ENCODE measurements around the gene ACTL7A. TPM values are rescaled to one million over a fixed set of nuclear protein-coding genes. Genes with fewer than 3 reads are reported as not detected.
"Not testable (repeated sequence)": the region's sequence is repeated elsewhere in the genome, so short reads cannot be mapped to it uniquely, and the experiment has no call there.

ACTL7A gene
- total and polyA plus RNA-seq, 9 of the 15 experiments (the other 6 are each of a cell fraction or from before 2014, with no cell fraction given): not detected

DNA sequence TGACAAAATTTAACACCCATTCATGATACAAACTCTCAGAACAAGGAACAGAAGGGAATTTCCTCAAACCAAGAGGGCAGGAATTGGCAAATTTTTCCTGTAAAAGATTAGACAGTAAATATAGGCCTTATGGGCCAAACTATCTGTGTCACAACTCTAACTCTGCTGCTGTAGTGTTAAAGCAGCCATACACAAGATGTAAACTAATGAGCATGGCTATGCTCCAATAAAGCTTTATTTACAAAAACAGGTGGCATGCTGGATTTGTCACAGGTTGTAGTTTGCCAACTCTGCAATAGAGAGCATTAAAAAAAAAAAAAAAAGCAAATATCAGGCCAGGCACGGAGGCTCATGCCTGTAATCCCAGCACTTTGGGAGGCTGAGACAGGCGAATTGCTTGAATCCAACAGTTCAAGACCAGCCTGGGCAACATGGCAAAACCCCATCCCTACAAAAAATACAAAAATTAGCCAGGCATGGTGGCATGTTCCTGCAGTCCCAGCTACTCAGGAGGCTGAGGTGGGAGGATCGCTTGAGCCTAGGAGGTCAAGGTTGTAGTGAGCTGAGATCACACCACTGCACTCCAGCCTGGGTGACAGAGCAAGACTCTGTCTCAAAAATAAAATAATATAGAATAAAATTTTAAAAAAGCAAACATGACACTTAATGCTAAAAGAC, 24.7 kb downstream of the ACTL7A start:
- H3K9ac ChIP-seq (ENCODE audit: insufficient read depth in 1 of 2, low read depth in 2 of 2, low read length in 2 of 2); ATAC-seq; H3K4me2 ChIP-seq (ENCODE audit: insufficient read depth, low read length); FAIRE-seq; H2AFZ ChIP-seq (ENCODE audit: low read depth, low read length); H3K27me3 ChIP-seq (ENCODE audit: control insufficient read depth in 2 of 2, insufficient read depth in 2 of 2, low read length in 2 of 2); BruUV-seq (replicated peaks); H3K79me2 ChIP-seq (ENCODE audit: control insufficient read depth, insufficient read depth, low read length); H3K4me3 ChIP-seq; DNase-seq (ENCODE audit: extremely low read depth in 1 of 4, low spot score in 3 of 4); H3K9me3 ChIP-seq (replicated peaks; ENCODE audit: control insufficient read depth, insufficient read depth, low read depth, low read length); H4K20me1 ChIP-seq (replicated peaks; ENCODE audit: control insufficient read depth, insufficient read depth, low read length); H3K4me1 ChIP-seq (replicated peaks in 1 of 2; ENCODE audit: control insufficient read depth in 2 of 2, insufficient read depth in 2 of 2, low read length in 2 of 2); in situ Hi-C loops (cut with MboI); CTCF ChIA-PET (ENCODE audit: low intra/inter-chr PET ratio); H3K9me1 ChIP-seq (ENCODE audit: control insufficient read depth, insufficient read depth, low read length): not testable (repeated sequence)
- intact Hi-C loops (cut with micrococcal nuclease): loop anchor here (5.0 to 10.0 kb wide), 3 partner anchors 66 to 438 kb away; partner anchors contain the start of gene EPB41L4B
- POLR2A ChIA-PET: interaction anchor here (0.6 to 0.9 kb wide), 2 partner anchors 32 to 270 kb away, joined by 3 to 5 read pairs; no protein-coding TSS in a partner anchor
- WGBS (ENCODE audit: insufficient coverage, low coverage, missing lambda C conversion rate): 66% methylated on average over 3 of the region's 3 CpGs
- Histone ChIP-seq H3K27ac (ENCODE audit: extremely low read depth, low read depth, low read length) (peak overlapping the region; percentile 23; the same call in 1 of the 3 replicates), H3K36me3 (ENCODE audit: control insufficient read depth, insufficient read depth, low read length) (peaks cover 67% of the 10 kb centered on the region)
- TF ChIP-seq, protein P1, sequence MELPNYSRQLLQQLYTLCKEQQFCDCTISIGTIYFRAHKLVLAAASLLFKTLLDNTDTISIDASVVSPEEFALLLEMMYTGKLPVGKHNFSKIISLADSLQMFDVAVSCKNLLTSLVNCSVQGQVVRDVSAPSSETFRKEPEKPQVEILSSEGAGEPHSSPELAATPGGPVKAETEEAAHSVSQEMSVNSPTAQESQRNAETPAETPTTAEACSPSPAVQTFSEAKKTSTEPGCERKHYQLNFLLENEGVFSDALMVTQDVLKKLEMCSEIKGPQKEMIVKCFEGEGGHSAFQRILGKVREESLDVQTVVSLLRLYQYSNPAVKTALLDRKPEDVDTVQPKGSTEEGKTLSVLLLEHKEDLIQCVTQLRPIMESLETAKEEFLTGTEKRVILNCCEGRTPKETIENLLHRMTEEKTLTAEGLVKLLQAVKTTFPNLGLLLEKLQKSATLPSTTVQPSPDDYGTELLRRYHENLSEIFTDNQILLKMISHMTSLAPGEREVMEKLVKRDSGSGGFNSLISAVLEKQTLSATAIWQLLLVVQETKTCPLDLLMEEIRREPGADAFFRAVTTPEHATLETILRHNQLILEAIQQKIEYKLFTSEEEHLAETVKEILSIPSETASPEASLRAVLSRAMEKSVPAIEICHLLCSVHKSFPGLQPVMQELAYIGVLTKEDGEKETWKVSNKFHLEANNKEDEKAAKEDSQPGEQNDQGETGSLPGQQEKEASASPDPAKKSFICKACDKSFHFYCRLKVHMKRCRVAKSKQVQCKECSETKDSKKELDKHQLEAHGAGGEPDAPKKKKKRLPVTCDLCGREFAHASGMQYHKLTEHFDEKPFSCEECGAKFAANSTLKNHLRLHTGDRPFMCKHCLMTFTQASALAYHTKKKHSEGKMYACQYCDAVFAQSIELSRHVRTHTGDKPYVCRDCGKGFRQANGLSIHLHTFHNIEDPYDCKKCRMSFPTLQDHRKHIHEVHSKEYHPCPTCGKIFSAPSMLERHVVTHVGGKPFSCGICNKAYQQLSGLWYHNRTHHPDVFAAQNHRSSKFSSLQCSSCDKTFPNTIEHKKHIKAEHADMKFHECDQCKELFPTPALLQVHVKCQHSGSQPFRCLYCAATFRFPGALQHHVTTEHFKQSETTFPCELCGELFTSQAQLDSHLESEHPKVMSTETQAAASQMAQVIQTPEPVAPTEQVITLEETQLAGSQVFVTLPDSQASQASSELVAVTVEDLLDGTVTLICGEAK (IDR thresholded peaks at IDR 0.05): peak; percentile 77
- TF ChIP-seq, protein P1 (CRISPR knock-in tag; IDR thresholded peaks at IDR 0.05): not testable (repeated sequence)

Data from K562 (cell line).